ENCODE measurements around the gene DTL. TPM values are rescaled to one million over a fixed set of nuclear protein-coding genes. Genes with fewer than 3 reads are reported as not detected.

Gene DTL
- total RNA-seq, 1 donor from 2014 or later = 99.5 TPM

DNA sequence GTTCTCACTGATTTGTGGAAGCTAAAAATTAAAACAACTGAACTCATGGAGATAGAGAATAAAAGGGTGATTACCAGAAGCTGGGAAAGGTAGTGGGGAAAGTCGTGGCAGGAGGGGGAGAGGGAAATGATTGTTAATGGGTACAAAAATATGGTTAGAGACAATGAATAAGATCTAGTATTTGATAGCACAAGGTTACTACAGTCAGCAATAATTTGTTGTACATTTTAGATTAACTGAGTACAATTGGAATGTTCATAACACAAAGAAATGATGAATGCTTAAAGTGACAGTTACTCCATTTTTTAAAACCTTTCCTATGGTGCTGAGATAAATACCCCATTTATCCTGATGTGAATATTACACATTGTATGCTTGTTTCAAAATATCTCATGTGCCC lies 102.3 kb downstream of the DTL start:
- peaks cover 31% of the 10 kb centered on the region for H3K36me3 Mint-ChIP-seq (ENCODE audit: low read depth)
- intact Hi-C loops (cut with micrococcal nuclease) = no loop called here
- H3K27ac Mint-ChIP-seq = no peak overlapping the region
- DNase-seq = no peak
- no peaks in the 10 kb centered on the region for H3K27me3 Mint-ChIP-seq
- no peaks in the 10 kb centered on the region for H3K4me1 Mint-ChIP-seq
- H3K4me3 Mint-ChIP-seq = no peak overlapping the region
- H3K9me3 Mint-ChIP-seq = peaks cover 3% of the 10 kb centered on the region

GRCh38 chr1:212138457-212138856 lies 102.9 kb downstream of the DTL start:
- H3K36me3 Mint-ChIP-seq (ENCODE audit: low read depth) = peaks cover 35% of the 10 kb centered on the region
- peaks cover 9% of the 10 kb centered on the region for H3K9me3 Mint-ChIP-seq
- intact Hi-C loops (cut with micrococcal nuclease) = no loop called here

GRCh38 chr1:212139526-212140135 lies 104.1 kb downstream of the DTL start:
- no peak for DNase-seq
- intact Hi-C loops (cut with micrococcal nuclease) = loop anchor here (5.0 kb wide), 1 partner anchor 37 kb away; no protein-coding TSS in a partner anchor
- peaks cover 10% of the 10 kb centered on the region for H3K9me3 Mint-ChIP-seq
- H3K36me3 Mint-ChIP-seq (ENCODE audit: low read depth) = peaks cover 31% of the 10 kb centered on the region
- no peaks in the 10 kb centered on the region for H3K27me3 Mint-ChIP-seq
- H3K27ac Mint-ChIP-seq = no peak overlapping the region
- no peak overlapping the region for H3K4me3 Mint-ChIP-seq
- no peaks in the 10 kb centered on the region for H3K4me1 Mint-ChIP-seq

More at GRCh38 chr1:212138457-212138856, 102.9 kb downstream of the DTL start:
- Mint-ChIP-seq H3K4me1 (no peaks in the 10 kb centered on the region), H3K27ac (no peak overlapping the region), H3K27me3 (no peaks in the 10 kb centered on the region), H3K4me3 (no peak overlapping the region)
- no peak for DNase-seq

GRCh38 chr1:212141404-212141803 lies 105.9 kb downstream of the DTL start:
- peaks cover 22% of the 10 kb centered on the region for H3K36me3 Mint-ChIP-seq (ENCODE audit: low read depth)
- no peak overlapping the region for H3K27ac Mint-ChIP-seq
- no peaks in the 10 kb centered on the region for H3K4me1 Mint-ChIP-seq
- H3K4me3 Mint-ChIP-seq = no peak overlapping the region
- H3K9me3 Mint-ChIP-seq = peaks cover 10% of the 10 kb centered on the region
- DNase-seq = no peak
- intact Hi-C loops (cut with micrococcal nuclease) = loop anchor here (5.0 kb wide), 1 partner anchor 39 kb away; no protein-coding TSS in a partner anchor
- no peaks in the 10 kb centered on the region for H3K27me3 Mint-ChIP-seq

- Mint-ChIP-seq H3K36me3 (ENCODE audit: low read depth) (peaks cover 22% of the 10 kb centered on the region), H3K27me3 (no peaks in the 10 kb centered on the region), H3K9me3 (peaks cover 10% of the 10 kb centered on the region), H3K27ac (no peak overlapping the region), H3K4me3 (no peak overlapping the region), H3K4me1 (no peaks in the 10 kb centered on the region)
- DNase-seq = no peak
- intact Hi-C loops (cut with micrococcal nuclease) = loop anchor here (5.0 kb wide), 1 partner anchor 41 kb away; no protein-coding TSS in a partner anchor
Observed at GRCh38 chr1:212142883-212143530, 107.5 kb downstream of the DTL start.

GRCh38 chr1:212147581-212148033 lies 112.1 kb downstream of the DTL start:
- intact Hi-C loops (cut with micrococcal nuclease) = no loop called here
- Mint-ChIP-seq H3K4me3 (no peak overlapping the region), H3K4me1 (no peaks in the 10 kb centered on the region), H3K27ac (no peak overlapping the region), H3K27me3 (no peaks in the 10 kb centered on the region), H3K36me3 (ENCODE audit: low read depth) (peaks cover 9% of the 10 kb centered on the region), H3K9me3 (peaks cover 7% of the 10 kb centered on the region)
- DNase-seq = no peak

- Mint-ChIP-seq H3K36me3 (ENCODE audit: low read depth) (no peaks in the 10 kb centered on the region), H3K27ac (no peak overlapping the region), H3K4me1 (peaks cover 2% of the 10 kb centered on the region), H3K27me3 (no peaks in the 10 kb centered on the region), H3K4me3 (no peak overlapping the region), H3K9me3 (no peaks in the 10 kb centered on the region)
- intact Hi-C loops (cut with micrococcal nuclease) = no loop called here
- DNase-seq = no peak
Observed at GRCh38 chr1:212149566-212149965, 114.0 kb downstream of the DTL start.

GRCh38 chr1:212152308-212152693 lies 116.8 kb downstream of the DTL start:
- intact Hi-C loops (cut with micrococcal nuclease) = no loop called here
- H3K36me3 Mint-ChIP-seq (ENCODE audit: low read depth) = no peaks in the 10 kb centered on the region
- H3K4me1 Mint-ChIP-seq = peaks cover 5% of the 10 kb centered on the region
- H3K4me3 Mint-ChIP-seq = no peak overlapping the region
- H3K27me3 Mint-ChIP-seq = no peaks in the 10 kb centered on the region
- H3K9me3 Mint-ChIP-seq = no peaks in the 10 kb centered on the region
- no peak overlapping the region for H3K27ac Mint-ChIP-seq
- DNase-seq = no peak

DNA sequence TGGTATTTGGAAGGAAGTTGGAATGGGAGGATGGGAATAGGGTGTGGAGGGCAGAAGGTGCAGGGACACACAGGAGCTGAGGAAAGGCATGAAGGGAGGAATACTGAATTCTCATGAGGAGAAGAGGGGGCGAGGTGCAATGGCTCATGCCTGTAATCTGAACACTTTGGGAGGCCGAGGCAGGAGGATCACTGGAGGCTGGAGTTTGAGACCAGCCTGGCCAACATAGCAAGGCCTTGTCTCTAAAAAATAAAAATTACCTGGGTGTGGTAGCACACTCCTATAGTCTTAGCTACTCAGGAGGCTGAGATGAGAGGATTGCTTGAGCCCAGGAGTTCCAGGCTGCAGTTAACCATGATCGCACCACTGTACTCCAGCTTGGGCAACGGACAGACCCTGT lies 117.3 kb downstream of the DTL start:
- intact Hi-C loops (cut with micrococcal nuclease) = no loop called here
- Mint-ChIP-seq H3K27ac (no peak overlapping the region), H3K4me1 (peaks cover 8% of the 10 kb centered on the region)

GRCh38 chr1:212153635-212154034 lies 118.1 kb downstream of the DTL start:
- H3K4me3 Mint-ChIP-seq = no peak overlapping the region
- no peak overlapping the region for H3K27ac Mint-ChIP-seq
- H3K27me3 Mint-ChIP-seq = no peaks in the 10 kb centered on the region
- H3K9me3 Mint-ChIP-seq = no peaks in the 10 kb centered on the region
- no peaks in the 10 kb centered on the region for H3K36me3 Mint-ChIP-seq (ENCODE audit: low read depth)
- intact Hi-C loops (cut with micrococcal nuclease) = no loop called here
- peaks cover 13% of the 10 kb centered on the region for H3K4me1 Mint-ChIP-seq
- no peak for DNase-seq

More for the DNA sequence above, 117.3 kb downstream of the DTL start:
- no peaks in the 10 kb centered on the region for H3K9me3 Mint-ChIP-seq
- H3K27me3 Mint-ChIP-seq = no peaks in the 10 kb centered on the region
- H3K4me3 Mint-ChIP-seq = no peak overlapping the region
- no peak for DNase-seq
- H3K36me3 Mint-ChIP-seq (ENCODE audit: low read depth) = no peaks in the 10 kb centered on the region

Other genes starting within 250 kb of the DTL start
- gene LPGAT1, start 205.0 kb upstream of the DTL start, total RNA-seq = 35.6 and 42.1 TPM in 2 replicates
- gene INTS7, start 191 bp upstream of the DTL start, total RNA-seq = 34.4 and 36.8 TPM in 2 replicates
- 43.6 and 44.4 TPM in 2 replicates for gene PPP2R5A, start 249.7 kb downstream of the DTL start, total RNA-seq